ENCODE measurements around the gene ZGPAT. TPM values are rescaled to one million over a fixed set of nuclear protein-coding genes. Genes with fewer than 3 reads are reported as not detected.

Gene ZGPAT
- total RNA-seq, 2 donors from 2014 or later: 32.6 to 41.1 TPM

DNA sequence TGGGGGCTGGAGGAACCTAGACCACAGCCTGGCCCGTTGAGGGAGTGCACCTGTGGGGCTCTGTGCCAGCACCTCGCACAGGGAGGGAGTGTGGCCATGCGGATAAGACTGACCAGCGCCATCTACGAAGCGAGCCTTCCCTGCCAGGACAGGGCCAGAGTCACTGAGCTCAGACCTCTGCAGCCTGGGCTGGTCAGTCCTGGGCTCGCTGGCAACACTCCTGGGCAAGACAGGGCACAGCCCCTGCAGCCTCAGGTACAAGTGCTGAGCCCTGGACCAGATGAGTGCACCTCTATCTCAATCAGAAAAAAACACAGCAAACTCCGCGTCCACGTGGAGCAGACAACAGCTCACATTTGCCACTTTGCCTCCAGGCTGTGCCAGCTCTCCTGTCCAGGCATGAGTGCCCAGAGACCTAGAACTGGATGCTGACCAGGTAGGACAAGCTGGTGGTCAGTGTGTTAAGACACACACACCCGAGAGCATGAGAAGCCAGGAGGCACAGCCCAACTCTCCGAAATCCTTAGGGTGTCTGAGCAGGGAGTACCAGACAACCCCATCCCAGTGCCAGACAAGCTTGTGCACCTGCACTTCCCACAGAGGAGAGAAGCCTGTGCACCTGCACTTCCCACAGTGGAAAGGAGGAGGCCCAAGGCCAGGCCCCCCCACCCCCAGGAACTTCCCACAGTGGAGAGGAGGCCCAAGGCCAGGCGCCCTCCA, 4.9 kb upstream of the ZGPAT start:
- H3K36me3 ChIP-seq: peaks cover 25% of the 10 kb centered on the region
- no peak overlapping the region for H3K27ac ChIP-seq
- no peak for DNase-seq (ENCODE audit: low spot score)
- H3K4me3 ChIP-seq: no peak overlapping the region
- no peak for ATAC-seq (ENCODE audit: insufficient number of reproducible peaks, low FRiP score, low read depth)
- TF ChIP-seq CTCF (IDR thresholded peaks at IDR 0.05): no peak
- no peaks in the 10 kb centered on the region for H3K9me3 ChIP-seq
- H3K4me1 ChIP-seq (ENCODE audit: control insufficient read depth in 1 of 2, low read depth in 2 of 2): peaks cover 28 to 35% of the 10 kb centered on the region in 2 donors
- H3K27me3 ChIP-seq (replicated peaks; ENCODE audit: insufficient read depth): no peaks in the 10 kb centered on the region

DNA sequence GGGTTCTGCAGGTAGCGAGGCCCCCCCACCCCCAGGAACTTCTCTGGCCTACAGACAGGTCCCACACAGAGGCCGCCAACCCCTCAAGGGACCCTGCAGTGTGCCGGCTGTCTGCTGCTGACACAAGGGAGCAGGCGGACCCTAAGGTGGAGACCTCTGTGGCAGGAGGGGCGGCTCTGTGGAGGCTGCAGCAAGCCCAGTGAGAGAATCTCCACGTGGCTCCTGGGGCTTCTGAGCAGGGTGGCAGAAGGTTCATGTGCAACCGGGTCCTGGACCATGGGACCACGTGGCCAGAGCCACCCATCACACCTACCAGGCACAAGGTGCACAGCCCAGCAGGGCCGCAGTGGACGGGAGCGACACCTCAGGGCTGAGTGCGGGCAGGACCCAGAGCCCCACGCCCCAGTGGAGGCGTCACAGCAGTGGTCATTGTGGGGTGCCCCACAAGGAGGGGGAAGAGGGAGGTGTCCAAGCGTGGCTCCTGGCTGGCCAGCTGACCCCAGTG, 4.3 kb upstream of the ZGPAT start:
- no peak for DNase-seq (ENCODE audit: low spot score)
- H3K36me3 ChIP-seq: peaks cover 23% of the 10 kb centered on the region

GRCh38 chr20:63703976-63704748, 3.7 kb upstream of the ZGPAT start:
- Histone ChIP-seq H3K27ac (no peak overlapping the region), H3K27me3 (replicated peaks; ENCODE audit: insufficient read depth) (no peaks in the 10 kb centered on the region), H3K36me3 (peaks cover 23% of the 10 kb centered on the region), H3K4me3 (no peak overlapping the region), H3K9me3 (no peaks in the 10 kb centered on the region), H3K4me1 (ENCODE audit: control insufficient read depth in 1 of 2, low read depth in 2 of 2) (peaks cover 24 to 31% of the 10 kb centered on the region in 2 donors)
- ATAC-seq (ENCODE audit: insufficient number of reproducible peaks, low FRiP score, low read depth) (no peak), DNase-seq (ENCODE audit: low spot score) (no peak)
- no peak for TF ChIP-seq CTCF (IDR thresholded peaks at IDR 0.05)

More for the DNA sequence above, 4.3 kb upstream of the ZGPAT start:
- Histone ChIP-seq H3K4me3 (no peak overlapping the region), H3K4me1 (ENCODE audit: control insufficient read depth in 1 of 2, low read depth in 2 of 2) (peaks cover 24 to 31% of the 10 kb centered on the region in 2 donors), H3K27me3 (replicated peaks; ENCODE audit: insufficient read depth) (no peaks in the 10 kb centered on the region), H3K9me3 (no peaks in the 10 kb centered on the region), H3K27ac (no peak overlapping the region)
- TF ChIP-seq CTCF (IDR thresholded peaks at IDR 0.05): no peak
- no peak for ATAC-seq (ENCODE audit: insufficient number of reproducible peaks, low FRiP score, low read depth)

DNA sequence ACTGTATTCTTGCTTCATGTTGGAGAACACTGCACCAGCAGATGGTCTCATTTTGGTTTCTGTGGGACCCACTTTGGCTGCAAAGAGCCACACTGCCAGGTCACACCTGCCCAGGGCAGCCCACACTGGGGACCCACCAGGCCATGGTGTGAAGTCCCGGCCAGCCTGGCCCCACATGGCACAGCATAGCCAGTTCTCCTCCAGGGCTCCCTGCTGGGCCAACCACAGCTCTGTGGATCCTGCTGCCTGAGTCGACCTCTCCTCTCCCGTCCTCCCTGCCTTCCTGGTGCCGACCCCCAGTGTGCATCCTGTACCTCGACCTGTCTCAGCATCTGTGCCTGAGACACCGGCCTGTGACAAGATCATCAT, 3.1 kb upstream of the ZGPAT start:
- H3K27ac ChIP-seq: no peak overlapping the region
- H3K4me1 ChIP-seq (ENCODE audit: control insufficient read depth in 1 of 2, low read depth in 2 of 2): peaks cover 22 to 31% of the 10 kb centered on the region in 2 donors
- DNase-seq (ENCODE audit: low spot score): no peak
- H3K27me3 ChIP-seq (replicated peaks; ENCODE audit: insufficient read depth): no peaks in the 10 kb centered on the region
- ATAC-seq (ENCODE audit: insufficient number of reproducible peaks, low FRiP score, low read depth): no peak
- TF ChIP-seq CTCF (IDR thresholded peaks at IDR 0.05): no peak
- no peak overlapping the region for H3K4me3 ChIP-seq
- H3K36me3 ChIP-seq: peaks cover 23% of the 10 kb centered on the region
- H3K9me3 ChIP-seq: no peaks in the 10 kb centered on the region
